Nephron (organoid): ENCODE data around the gene FGFRL1.

Experiments
- H3K27ac Mint-ChIP-seq, 3 experiments: 2 replicates each; pipeline ENCODE4 v1.8.0; 2020; ENCODE audit warnings: mixed read lengths in 3 of 3, mild to moderate bottlenecking in 2 of 3, moderate library complexity in 1 of 3
- H3K27me3 Mint-ChIP-seq: 2 replicates; pipeline ENCODE4 v1.8.0; 2021; ENCODE audit warnings: low read depth, mild to moderate bottlenecking, moderate library complexity, mixed read lengths
- H3K36me3 Mint-ChIP-seq: 2 replicates; pipeline ENCODE4 v1.8.0; 2020; ENCODE audit warnings: low read depth, mixed read lengths
- H3K4me1 Mint-ChIP-seq: 2 replicates; pipeline ENCODE4 v1.8.0; 2020; ENCODE audit warnings: mixed read lengths
- H3K4me3 Mint-ChIP-seq, 3 experiments: 2 replicates each; pipeline ENCODE4 v1.8.0; 2020; ENCODE audit warnings: mild to moderate bottlenecking in 3 of 3, mixed read lengths in 3 of 3, moderate library complexity in 2 of 3
- H3K9me3 Mint-ChIP-seq: 2 replicates; pipeline ENCODE4 v1.8.0; 2020; ENCODE audit warnings: mixed read lengths
- TF ChIP-seq, protein P1 (sequence below), 3 experiments: fragments of 200-600 bp; sonication (generic); IDR thresholded peaks; one replicate each; pipeline ENCODE4 v1.5.0; 2021; ENCODE audit warnings: antibody characterized with exemption in 3 of 3; ENCODE audit not compliant: unreplicated experiment in 3 of 3

Gene FGFRL1

DNA sequence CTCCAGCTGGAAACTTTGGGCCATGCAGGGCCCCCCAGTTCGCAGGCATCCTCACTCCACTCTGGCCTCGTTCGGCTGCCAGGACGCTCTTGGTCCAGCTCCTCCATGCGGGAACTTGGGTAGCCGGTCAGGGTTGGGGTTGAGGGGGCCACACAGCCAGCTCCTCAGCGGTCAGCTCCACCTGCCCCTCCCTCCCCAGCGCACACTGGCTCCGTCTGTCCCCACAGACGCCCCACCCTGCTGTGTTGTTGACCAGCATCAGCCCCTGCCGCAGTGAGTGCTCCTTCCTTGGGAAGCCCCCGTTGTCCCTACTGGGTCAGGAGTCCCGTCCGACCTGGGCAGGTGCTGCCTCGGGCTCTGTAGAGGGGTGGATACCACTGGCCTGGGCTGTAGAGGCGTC is 5.8 kb downstream of the FGFRL1 start:
- H3K36me3 Mint-ChIP-seq: peaks cover 5% of the 10 kb centered on the region
- H3K27me3 Mint-ChIP-seq: no peaks in the 10 kb centered on the region
- no peak overlapping the region for H3K4me3 Mint-ChIP-seq
- TF ChIP-seq, protein P1, sequence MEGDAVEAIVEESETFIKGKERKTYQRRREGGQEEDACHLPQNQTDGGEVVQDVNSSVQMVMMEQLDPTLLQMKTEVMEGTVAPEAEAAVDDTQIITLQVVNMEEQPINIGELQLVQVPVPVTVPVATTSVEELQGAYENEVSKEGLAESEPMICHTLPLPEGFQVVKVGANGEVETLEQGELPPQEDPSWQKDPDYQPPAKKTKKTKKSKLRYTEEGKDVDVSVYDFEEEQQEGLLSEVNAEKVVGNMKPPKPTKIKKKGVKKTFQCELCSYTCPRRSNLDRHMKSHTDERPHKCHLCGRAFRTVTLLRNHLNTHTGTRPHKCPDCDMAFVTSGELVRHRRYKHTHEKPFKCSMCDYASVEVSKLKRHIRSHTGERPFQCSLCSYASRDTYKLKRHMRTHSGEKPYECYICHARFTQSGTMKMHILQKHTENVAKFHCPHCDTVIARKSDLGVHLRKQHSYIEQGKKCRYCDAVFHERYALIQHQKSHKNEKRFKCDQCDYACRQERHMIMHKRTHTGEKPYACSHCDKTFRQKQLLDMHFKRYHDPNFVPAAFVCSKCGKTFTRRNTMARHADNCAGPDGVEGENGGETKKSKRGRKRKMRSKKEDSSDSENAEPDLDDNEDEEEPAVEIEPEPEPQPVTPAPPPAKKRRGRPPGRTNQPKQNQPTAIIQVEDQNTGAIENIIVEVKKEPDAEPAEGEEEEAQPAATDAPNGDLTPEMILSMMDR (IDR thresholded peaks at IDR 0.05; ENCODE audit: unreplicated experiment in 3 of 3): no peak
- H3K27ac Mint-ChIP-seq: no peak overlapping the region
- H3K9me3 Mint-ChIP-seq: no peaks in the 10 kb centered on the region
- peaks cover 33% of the 10 kb centered on the region for H3K4me1 Mint-ChIP-seq

DNA sequence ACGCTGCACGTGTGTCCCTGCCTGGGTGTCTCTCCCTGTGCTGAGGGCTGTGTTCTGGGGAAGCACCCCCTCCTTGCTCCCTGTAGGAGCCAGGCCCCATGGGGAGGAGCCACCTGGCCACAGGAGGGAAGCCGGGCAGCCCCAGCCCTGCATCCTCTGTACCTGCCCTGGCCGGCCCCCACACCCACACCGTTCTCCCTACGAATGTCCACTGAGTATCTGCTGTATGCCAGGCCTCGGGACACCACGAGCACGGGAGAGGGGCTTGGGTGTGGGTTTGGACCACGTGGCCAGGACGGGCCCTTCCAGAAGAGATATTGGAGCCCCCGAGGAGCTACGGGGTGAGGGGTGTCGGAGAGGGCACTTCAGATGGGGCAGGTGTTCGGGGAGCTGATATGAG is 6.3 kb downstream of the FGFRL1 start:
- no peak overlapping the region for H3K4me3 Mint-ChIP-seq
- TF ChIP-seq, protein P1 (IDR thresholded peaks at IDR 0.05; ENCODE audit: unreplicated experiment in 3 of 3): no peak
- H3K4me1 Mint-ChIP-seq: peaks cover 33% of the 10 kb centered on the region
- H3K9me3 Mint-ChIP-seq: no peaks in the 10 kb centered on the region
- peak overlapping the region in 1 of 3 experiments; percentile 35 for H3K27ac Mint-ChIP-seq
- H3K27me3 Mint-ChIP-seq: no peaks in the 10 kb centered on the region
- peaks cover 5% of the 10 kb centered on the region for H3K36me3 Mint-ChIP-seq

DNA sequence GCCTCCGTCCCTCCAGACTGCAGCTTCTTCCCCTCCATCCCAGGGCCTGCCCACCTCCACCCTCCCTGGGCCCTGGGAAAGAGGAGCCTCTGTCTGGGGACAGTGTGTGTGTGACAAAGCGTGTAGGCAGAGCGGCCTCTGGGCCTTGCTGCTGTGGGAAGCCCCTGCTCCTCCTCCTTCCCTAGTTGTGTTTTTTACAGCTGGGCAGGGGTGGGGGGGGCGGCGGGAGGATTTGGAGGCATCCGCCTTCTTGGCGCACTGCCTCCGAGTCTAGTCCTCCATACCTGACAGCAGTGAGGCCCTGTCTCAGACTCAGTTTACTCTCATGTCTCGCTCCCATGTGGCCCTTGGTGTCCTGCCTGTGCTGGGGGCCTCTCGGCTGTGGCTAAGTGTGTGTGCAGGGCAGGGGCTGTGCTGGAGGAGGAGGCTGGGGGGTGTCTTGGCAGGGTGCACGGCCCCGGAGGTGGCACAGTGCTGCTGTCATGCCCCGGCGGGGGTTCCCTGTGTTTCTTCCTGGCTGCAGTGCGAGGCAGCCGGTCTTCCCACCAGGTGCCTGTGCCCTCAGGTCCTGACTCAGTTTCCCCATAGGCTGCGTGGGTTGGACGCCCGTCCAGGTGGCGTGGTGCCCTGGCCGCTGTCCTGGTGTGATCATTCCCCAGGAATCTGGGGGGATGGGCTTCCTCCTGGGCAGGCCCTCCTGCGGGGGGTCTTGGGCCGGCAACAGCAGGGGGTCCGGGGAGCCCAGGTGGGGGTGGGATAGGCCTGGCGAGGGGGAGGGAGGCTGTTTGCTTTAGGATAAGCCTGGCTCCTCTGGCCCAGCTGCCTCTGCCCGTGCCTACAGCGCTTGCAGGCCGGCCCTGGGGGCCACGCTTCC is 7.0 kb downstream of the FGFRL1 start:
- Mint-ChIP-seq H3K4me1 (peaks cover 33% of the 10 kb centered on the region), H3K27me3 (no peaks in the 10 kb centered on the region), H3K36me3 (peaks cover 5% of the 10 kb centered on the region), H3K4me3 (peak overlapping the region in 1 of 3 experiments; percentile 38), H3K9me3 (no peaks in the 10 kb centered on the region), H3K27ac (peak overlapping the region in 1 of 3 experiments; percentile 35)
- TF ChIP-seq, protein P1 (IDR thresholded peaks at IDR 0.05; ENCODE audit: unreplicated experiment in 3 of 3): no peak

DNA sequence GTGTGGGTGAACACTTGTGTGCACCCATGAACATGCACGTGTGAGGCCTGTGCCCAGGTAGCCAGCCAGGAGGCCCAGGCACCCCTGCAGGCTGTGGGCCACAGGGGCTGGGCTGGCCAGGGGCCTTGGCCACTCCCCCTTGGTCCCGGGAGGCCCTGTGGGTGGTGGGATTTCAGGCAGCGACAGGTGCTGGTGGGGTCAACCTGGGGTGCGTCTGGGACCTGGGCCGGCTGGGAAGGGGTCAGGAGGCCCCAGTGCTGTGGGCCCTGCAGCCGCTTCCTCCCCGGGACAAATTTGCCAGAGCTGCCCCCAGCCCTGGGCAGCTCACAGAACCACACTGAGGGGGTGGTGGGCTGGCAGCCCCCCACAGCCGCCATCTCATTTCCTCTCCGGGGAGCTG is 7.9 kb downstream of the FGFRL1 start:
- Mint-ChIP-seq H3K36me3 (no peaks in the 10 kb centered on the region), H3K27ac (peak overlapping the region in 2 of 3 experiments; percentile 81 to 94), H3K4me3 (peak overlapping the region; percentile 29 to 52 (median 32)), H3K9me3 (no peaks in the 10 kb centered on the region), H3K4me1 (peaks cover 25% of the 10 kb centered on the region), H3K27me3 (no peaks in the 10 kb centered on the region)
- TF ChIP-seq, protein P1 (IDR thresholded peaks at IDR 0.05; ENCODE audit: unreplicated experiment in 3 of 3): no peak

DNA sequence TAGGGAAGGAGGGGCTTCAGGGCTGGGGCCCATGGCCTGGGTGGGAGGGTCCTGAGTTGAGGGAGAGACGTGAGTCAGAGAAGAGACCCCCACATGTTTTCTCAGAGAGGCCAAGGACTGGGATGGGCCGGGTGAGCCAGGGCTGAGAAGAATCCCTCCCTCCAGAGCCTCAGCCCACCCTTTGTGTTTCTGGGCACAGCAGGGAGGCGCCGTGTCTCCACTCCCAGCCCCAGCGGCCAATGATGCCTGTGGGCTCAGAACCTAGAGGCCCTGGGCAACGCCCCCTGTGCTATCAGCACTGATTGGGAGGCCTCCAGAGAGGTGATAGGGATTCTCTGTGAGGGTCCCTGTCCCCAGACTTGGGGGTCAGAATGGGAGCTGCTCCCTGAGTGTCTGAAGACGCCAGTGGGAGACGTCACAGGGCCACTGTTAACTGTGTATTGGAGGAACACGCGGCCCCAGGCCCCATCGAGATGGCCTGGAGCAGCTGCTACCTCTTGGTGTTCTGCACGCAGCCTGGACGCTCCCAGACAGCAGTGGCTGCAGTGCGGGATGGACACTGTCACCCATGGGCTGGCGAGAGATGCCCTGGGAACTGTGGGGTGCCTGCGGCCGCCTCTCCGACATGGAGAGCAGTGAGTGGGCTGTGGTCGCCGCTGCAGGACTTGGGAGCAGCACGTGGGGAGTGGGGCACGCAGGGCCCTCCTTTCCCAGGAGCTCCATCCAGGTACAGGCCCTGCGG is 8.5 kb downstream of the FGFRL1 start:
- peaks cover 25% of the 10 kb centered on the region for H3K4me1 Mint-ChIP-seq
- no peaks in the 10 kb centered on the region for H3K9me3 Mint-ChIP-seq
- H3K27ac Mint-ChIP-seq: peak overlapping the region; percentile 61 to 94 (median 81)
- peaks cover under 1% of the 10 kb centered on the region for H3K36me3 Mint-ChIP-seq
- H3K4me3 Mint-ChIP-seq: peak overlapping the region in 2 of 3 experiments; percentile 17 to 37
- no peaks in the 10 kb centered on the region for H3K27me3 Mint-ChIP-seq
- TF ChIP-seq, protein P1 (IDR thresholded peaks at IDR 0.05; ENCODE audit: unreplicated experiment in 3 of 3): no peak
